HepG2 (cell line): ENCODE results near the gene BIRC2. TPM values are rescaled to one million over a fixed set of nuclear protein-coding genes. Genes with fewer than 3 reads are reported as not detected.

Source experiments
- ATAC-seq: fragments of 200-7000 bp; cut with Tn5 transposase; 3 replicates; pipeline ENCODE4 v1.9.1; 2020; ENCODE audit warnings: mild to moderate bottlenecking, moderate library complexity
- BruUV-seq: library from RNA; stranded (reverse); fragments of 400-500 nt; replicated peaks from 2 replicates; lab custom pipeline; 2021; lab: Mats Ljungman, UMichigan
- CTCF ChIA-PET: fragments of 300-600 bp; formaldehyde crosslinking; extraction: SDS; loops from one replicate; lab custom pipeline; 2021; ENCODE audit warnings: low total read pairs, inconsistent platforms, low intra/inter-chr PET ratio; lab: Yijun Ruan, JAX
- POLR2A ChIA-PET: fragments of 350-600 bp; sonication (Branson Sonifier 250); formaldehyde crosslinking; loops from one replicate; lab custom pipeline; 2020; ENCODE audit warnings: antibody characterized with exemption, inconsistent platforms; lab: Yijun Ruan, JAX
- DNase-seq: peaks from one replicate; pipeline ENCODE4 v3.0.0-alpha.2; 2015; ENCODE audit warnings: low spot score
- FAIRE-seq: peaks from 3 replicates; lab custom pipeline; 2011; peaks lifted over from hg19 to GRCh38; lab: Jason Lieb, UNC
- H2AFZ ChIP-seq: one replicate; pipeline ENCODE4 v1.6.1; 2011; ENCODE audit warnings: low read length, inconsistent platforms
- H3K27ac ChIP-seq: fragments of 300-600 bp; 3 replicates; pipeline ENCODE4 v1.8.0; 2011; ENCODE audit warnings: mixed run types, mild to moderate bottlenecking, mixed read lengths, low read length, inconsistent platforms; ENCODE audit not compliant: insufficient read depth; ENCODE audit errors: extremely low read length
- H3K27me3 ChIP-seq, 2 experiments: fragments of 200-600 bp in 1 of 2; 2 replicates in 1 of 2; 3 replicates in 1 of 2; pipeline versions ENCODE4 v1.6.0 to v1.8.0; 2011; ENCODE audit warnings: low read length in 2 of 2, mild to moderate bottlenecking in 2 of 2, moderate library complexity in 2 of 2, inconsistent platforms in 1 of 2; ENCODE audit not compliant: insufficient read depth in 2 of 2, control insufficient read depth in 1 of 2
- H3K36me3 ChIP-seq, 2 experiments: fragments of 200-600 bp in 1 of 2; replicated peaks in 1 of 2; 2 replicates in 1 of 2; 3 replicates in 1 of 2; pipeline versions ENCODE4 v1.5.1 to v1.8.0; 2011; ENCODE audit warnings: low read length in 2 of 2, inconsistent platforms in 1 of 2; ENCODE audit not compliant: insufficient read depth in 2 of 2, control insufficient read depth in 1 of 2
- H3K4me1 ChIP-seq: 2 replicates; pipeline ENCODE4 v1.5.1; 2012; ENCODE audit warnings: low read length, inconsistent platforms; ENCODE audit not compliant: insufficient read depth
- H3K4me2 ChIP-seq: 2 replicates; pipeline ENCODE4 v1.6.0; 2011; ENCODE audit warnings: low read depth, low read length, inconsistent platforms
- H3K4me3 ChIP-seq, 3 experiments: fragments of 200-600 bp in 1 of 3; sonication (generic), shearing (Covaris generic) in 1 of 3; replicated peaks in 1 of 3; 2 replicates each; pipeline ENCODE4 v1.5.1; 2011 to 2016; ENCODE audit warnings: low read length in 3 of 3, inconsistent platforms in 2 of 3, low read depth in 2 of 3, mild to moderate bottlenecking in 2 of 3, control low read depth in 1 of 3, mixed read lengths in 1 of 3; ENCODE audit not compliant: insufficient read depth in 1 of 3
- H3K79me2 ChIP-seq: one replicate; pipeline ENCODE4 v1.6.1; 2011; ENCODE audit warnings: low read length, inconsistent platforms; ENCODE audit not compliant: insufficient read depth
- H3K9ac ChIP-seq: 2 replicates; pipeline ENCODE4 v1.6.0; 2011; ENCODE audit warnings: mild to moderate bottlenecking, low read depth, low read length, inconsistent platforms; ENCODE audit not compliant: insufficient read depth
- H3K9me3 ChIP-seq: 2 replicates; pipeline ENCODE4 v1.5.1; 2012; ENCODE audit warnings: mild to moderate bottlenecking, low read length
- H4K20me1 ChIP-seq: 2 replicates; pipeline ENCODE4 v1.6.0; 2011; ENCODE audit warnings: inconsistent platforms, mild to moderate bottlenecking, low read length, moderate library complexity; ENCODE audit not compliant: insufficient read depth
- EZH2 ChIP-seq: conservative IDR thresholded peaks from 2 replicates; pipeline ENCODE4 v1.6.1; 2012; ENCODE audit warnings: mild to moderate bottlenecking, low read depth, low read length, moderate library complexity
- JUNB ChIP-seq: sonication (generic); formaldehyde crosslinking; IDR thresholded peaks from 2 replicates; pipeline ENCODE4 v1.8.0; 2022; ENCODE audit warnings: missing genetic modification reagents, mild to moderate bottlenecking, borderline replicate concordance
- MTA1 ChIP-seq: sonication (generic); formaldehyde crosslinking; IDR thresholded peaks from 2 replicates; pipeline ENCODE4 v1.4.0; 2020; ENCODE audit warnings: missing genetic modification reagents, mild to moderate bottlenecking, borderline replicate concordance
- MXD4 ChIP-seq: IDR thresholded peaks from 2 replicates; pipeline ENCODE4 v1.6.1; 2016; ENCODE audit warnings: mild to moderate bottlenecking, missing biosample characterization, missing genetic modification reagents
- SCMH1 ChIP-seq: sonication (generic); formaldehyde crosslinking; IDR thresholded peaks from 2 replicates; pipeline ENCODE4 v1.9.0; 2021; ENCODE audit warnings: missing genetic modification reagents, mild to moderate bottlenecking, borderline replicate concordance
- SMAD9 ChIP-seq: sonication (generic); formaldehyde crosslinking; IDR thresholded peaks from 2 replicates; pipeline ENCODE4 v1.5.1; 2020; ENCODE audit warnings: mild to moderate bottlenecking, missing genetic modification reagents
- SRSF9 ChIP-seq: fragments of 200-400 bp; formaldehyde crosslinking; IDR thresholded peaks from 2 replicates; pipeline ENCODE4 v1.6.1; 2018; ENCODE audit warnings: borderline replicate concordance, mild to moderate bottlenecking, low read depth, low read length; ENCODE audit not compliant: insufficient read depth, poor library complexity, severe bottlenecking
- XBP1 ChIP-seq: sonication (generic); formaldehyde crosslinking; IDR thresholded peaks from 2 replicates; pipeline ENCODE4 v1.5.0; 2020; ENCODE audit warnings: missing genetic modification reagents
- ZC3H13 ChIP-seq: sonication (generic); formaldehyde crosslinking; IDR thresholded peaks from 2 replicates; pipeline ENCODE4 v1.8.1; 2023; ENCODE audit warnings: mild to moderate bottlenecking, missing genetic modification reagents, moderate library complexity
- ZKSCAN8 ChIP-seq: IDR thresholded peaks from 2 replicates; pipeline ENCODE4 v1.6.1; 2016; ENCODE audit warnings: borderline replicate concordance, missing genetic modification reagents, missing compliant biosample characterization
- ZNF17 ChIP-seq: sonication (generic); formaldehyde crosslinking; IDR thresholded peaks from 2 replicates; pipeline ENCODE4 v1.5.0; 2020; ENCODE audit warnings: mild to moderate bottlenecking, missing genetic modification reagents
- ZNF230 ChIP-seq: sonication (generic); formaldehyde crosslinking; IDR thresholded peaks from 2 replicates; pipeline ENCODE4 v1.4.0; 2020; ENCODE audit warnings: mild to moderate bottlenecking, missing genetic modification reagents
- ZNF44 ChIP-seq: sonication (generic); formaldehyde crosslinking; IDR thresholded peaks from 2 replicates; pipeline ENCODE4 v1.5.1; 2020; ENCODE audit warnings: mild to moderate bottlenecking, missing genetic modification reagents
- ZNF670 ChIP-seq: sonication (generic); formaldehyde crosslinking; IDR thresholded peaks from 2 replicates; pipeline ENCODE4 v1.8.0; 2022; ENCODE audit warnings: mild to moderate bottlenecking, missing genetic modification reagents, borderline replicate concordance
- ZNF775 ChIP-seq: sonication (generic); formaldehyde crosslinking; IDR thresholded peaks from 2 replicates; pipeline ENCODE4 v1.4.0; 2020; ENCODE audit warnings: missing genetic modification reagents, mild to moderate bottlenecking, moderate library complexity, borderline replicate concordance
- WGBS: methylation state at CpG from one replicate; pipeline ENCODE4 v1.1.6; 2017; ENCODE audit warnings: low lambda C conversion rate; 5-methylcytosine and 5-hydroxymethylcytosine counted together
- in situ Hi-C: cut with HindIII; loops from 2 replicates; pipeline ENCODE4 v1.10.0; 2017; ENCODE audit warnings: low pct_unique_long_range_greater_than_20kb; ENCODE audit not compliant: extremely low pct_ligation_motif_present
- intact Hi-C: fragments of 100-400 bp; cut with micrococcal nuclease; formaldehyde crosslinking; loops from one replicate; pipeline ENCODE4 v1.10.0; 2022; ENCODE audit not compliant: unreplicated experiment
- polyA plus RNA-seq, 8 experiments: library from polyadenylated mRNA; depleted of rRNA in 3 of 8; stranded (reverse) in 7 of 8; unstranded in 1 of 8; fragments of >200 nt; fragmentation: Illumina TruSeq in 4 of 8; extraction: Trizol in 4 of 8; gene quantifications; 2 replicates each; pipeline versions ENCODE4 v1.2.1 to v1.2.3, GENCODE V29; 2011 to 2016; ENCODE audit warnings: low read depth in 4 of 8, missing spikeins in 1 of 8, mixed read lengths in 1 of 8; ENCODE audit not compliant: insufficient read depth in 1 of 8
- total RNA-seq, 5 experiments: library from RNA; depleted of rRNA; stranded (reverse); fragments of >200 nt; fragmentation: Illumina TruSeq; extraction: Trizol; gene quantifications; 2 replicates each; pipeline ENCODE4 v1.2.3, GENCODE V29; 2016; ENCODE audit warnings: low read depth in 1 of 5
- TF ChIP-seq, protein P1 (sequence below): sonication (generic); formaldehyde crosslinking; IDR thresholded peaks from 2 replicates; pipeline ENCODE4 v1.4.0; 2020; ENCODE audit warnings: missing genetic modification reagents, borderline replicate concordance
- TF ChIP-seq, protein P2 (sequence below): IDR thresholded peaks from 2 replicates; pipeline ENCODE4 v1.6.1; 2016; ENCODE audit warnings: missing compliant biosample characterization, missing genetic modification reagents, borderline replicate concordance
- TF ChIP-seq, protein P3 (sequence below): sonication (generic); formaldehyde crosslinking; IDR thresholded peaks from 2 replicates; pipeline ENCODE4 v1.8.1; 2022; ENCODE audit warnings: low read depth, mild to moderate bottlenecking, missing genetic modification reagents
- TF ChIP-seq, protein P4 (sequence below): sonication (generic); formaldehyde crosslinking; IDR thresholded peaks from 2 replicates; pipeline ENCODE4 v1.5.0; 2020; ENCODE audit warnings: mild to moderate bottlenecking, missing genetic modification reagents, borderline replicate concordance

The BIRC2 gene
- total and polyA plus RNA-seq, 2 of the 13 experiments (the other 11 are each of a cell fraction or from before 2014, with no cell fraction given): 61.7 to 62.2 TPM

DNA sequence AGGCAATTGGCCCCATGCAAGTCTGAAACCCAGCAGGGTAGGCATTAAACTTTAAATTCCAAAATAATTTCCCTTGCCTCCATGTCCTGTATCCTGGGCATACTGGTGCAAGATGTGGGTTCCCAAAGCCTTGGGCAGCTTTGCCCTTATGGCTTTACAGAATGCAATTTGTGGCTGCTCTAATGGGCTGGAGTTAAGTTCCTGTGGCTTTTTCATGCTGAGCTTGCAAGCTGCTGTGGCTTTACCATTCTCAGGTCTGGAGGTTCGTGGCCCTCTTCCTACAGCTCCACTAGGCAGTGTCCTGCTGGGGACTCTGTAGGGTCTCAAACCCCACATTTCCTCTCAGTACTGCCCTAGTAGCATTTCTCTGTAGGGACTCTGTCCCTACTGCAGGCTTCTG is 44.8 kb upstream of the BIRC2 start:
- FAIRE-seq: no peak
- H3K9me3 ChIP-seq: peaks cover 4% of the 10 kb centered on the region; the same call in 1 of the 2 replicates
- TF ChIP-seq SRSF9 (no peak), ZNF44 (CRISPR knock-in tag) (no peak), ZC3H13 (CRISPR knock-in tag) (no peak), ZNF17 (no peak), SCMH1 (CRISPR knock-in tag) (no peak), ZNF775 (CRISPR knock-in tag) (no peak), ZKSCAN8 (CRISPR knock-in tag) (no peak), ZNF670 (CRISPR knock-in tag) (no peak), JUNB (CRISPR knock-in tag) (no peak), ZNF230 (CRISPR knock-in tag) (no peak), SMAD9 (CRISPR knock-in tag) (no peak), XBP1 (CRISPR knock-in tag) (no peak), MXD4 (CRISPR knock-in tag) (no peak), MTA1 (CRISPR knock-in tag) (no peak), EZH2 (no peak)
- TF ChIP-seq, protein P1, sequence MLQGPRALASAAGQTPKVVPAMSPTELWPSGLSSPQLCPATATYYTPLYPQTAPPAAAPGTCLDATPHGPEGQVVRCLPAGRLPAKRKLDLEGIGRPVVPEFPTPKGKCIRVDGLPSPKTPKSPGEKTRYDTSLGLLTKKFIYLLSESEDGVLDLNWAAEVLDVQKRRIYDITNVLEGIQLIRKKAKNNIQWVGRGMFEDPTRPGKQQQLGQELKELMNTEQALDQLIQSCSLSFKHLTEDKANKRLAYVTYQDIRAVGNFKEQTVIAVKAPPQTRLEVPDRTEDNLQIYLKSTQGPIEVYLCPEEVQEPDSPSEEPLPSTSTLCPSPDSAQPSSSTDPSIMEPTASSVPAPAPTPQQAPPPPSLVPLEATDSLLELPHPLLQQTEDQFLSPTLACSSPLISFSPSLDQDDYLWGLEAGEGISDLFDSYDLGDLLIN (CRISPR knock-in tag): no peak
- TF ChIP-seq, protein P2, sequence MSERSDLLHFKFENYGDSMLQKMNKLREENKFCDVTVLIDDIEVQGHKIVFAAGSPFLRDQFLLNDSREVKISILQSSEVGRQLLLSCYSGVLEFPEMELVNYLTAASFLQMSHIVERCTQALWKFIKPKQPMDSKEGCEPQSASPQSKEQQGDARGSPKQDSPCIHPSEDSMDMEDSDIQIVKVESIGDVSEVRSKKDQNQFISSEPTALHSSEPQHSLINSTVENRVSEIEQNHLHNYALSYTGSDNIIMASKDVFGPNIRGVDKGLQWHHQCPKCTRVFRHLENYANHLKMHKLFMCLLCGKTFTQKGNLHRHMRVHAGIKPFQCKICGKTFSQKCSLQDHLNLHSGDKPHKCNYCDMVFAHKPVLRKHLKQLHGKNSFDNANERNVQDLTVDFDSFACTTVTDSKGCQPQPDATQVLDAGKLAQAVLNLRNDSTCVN: no peak
- TF ChIP-seq, protein P3, sequence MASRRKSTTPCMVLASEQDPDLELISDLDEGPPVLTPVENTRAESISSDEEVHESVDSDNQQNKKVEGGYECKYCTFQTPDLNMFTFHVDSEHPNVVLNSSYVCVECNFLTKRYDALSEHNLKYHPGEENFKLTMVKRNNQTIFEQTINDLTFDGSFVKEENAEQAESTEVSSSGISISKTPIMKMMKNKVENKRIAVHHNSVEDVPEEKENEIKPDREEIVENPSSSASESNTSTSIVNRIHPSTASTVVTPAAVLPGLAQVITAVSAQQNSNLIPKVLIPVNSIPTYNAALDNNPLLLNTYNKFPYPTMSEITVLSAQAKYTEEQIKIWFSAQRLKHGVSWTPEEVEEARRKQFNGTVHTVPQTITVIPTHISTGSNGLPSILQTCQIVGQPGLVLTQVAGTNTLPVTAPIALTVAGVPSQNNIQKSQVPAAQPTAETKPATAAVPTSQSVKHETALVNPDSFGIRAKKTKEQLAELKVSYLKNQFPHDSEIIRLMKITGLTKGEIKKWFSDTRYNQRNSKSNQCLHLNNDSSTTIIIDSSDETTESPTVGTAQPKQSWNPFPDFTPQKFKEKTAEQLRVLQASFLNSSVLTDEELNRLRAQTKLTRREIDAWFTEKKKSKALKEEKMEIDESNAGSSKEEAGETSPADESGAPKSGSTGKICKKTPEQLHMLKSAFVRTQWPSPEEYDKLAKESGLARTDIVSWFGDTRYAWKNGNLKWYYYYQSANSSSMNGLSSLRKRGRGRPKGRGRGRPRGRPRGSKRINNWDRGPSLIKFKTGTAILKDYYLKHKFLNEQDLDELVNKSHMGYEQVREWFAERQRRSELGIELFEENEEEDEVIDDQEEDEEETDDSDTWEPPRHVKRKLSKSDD (CRISPR knock-in tag): no peak
- TF ChIP-seq, protein P4, sequence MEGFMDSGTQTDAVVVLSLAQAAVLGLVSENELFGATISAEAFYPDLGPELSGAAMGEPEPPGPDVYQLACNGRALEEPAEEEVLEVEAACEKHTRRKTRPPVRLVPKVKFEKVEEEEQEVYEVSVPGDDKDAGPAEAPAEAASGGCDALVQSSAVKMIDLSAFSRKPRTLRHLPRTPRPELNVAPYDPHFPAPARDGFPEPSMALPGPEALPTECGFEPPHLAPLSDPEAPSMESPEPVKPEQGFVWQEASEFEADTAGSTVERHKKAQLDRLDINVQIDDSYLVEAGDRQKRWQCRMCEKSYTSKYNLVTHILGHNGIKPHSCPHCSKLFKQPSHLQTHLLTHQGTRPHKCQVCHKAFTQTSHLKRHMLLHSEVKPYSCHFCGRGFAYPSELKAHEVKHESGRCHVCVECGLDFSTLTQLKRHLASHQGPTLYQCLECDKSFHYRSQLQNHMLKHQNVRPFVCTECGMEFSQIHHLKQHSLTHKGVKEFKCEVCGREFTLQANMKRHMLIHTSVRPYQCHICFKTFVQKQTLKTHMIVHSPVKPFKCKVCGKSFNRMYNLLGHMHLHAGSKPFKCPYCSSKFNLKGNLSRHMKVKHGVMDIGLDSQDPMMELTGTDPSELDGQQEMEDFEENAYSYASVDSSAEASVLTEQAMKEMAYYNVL (CRISPR knock-in tag): no peak

More for the DNA sequence above, 44.8 kb upstream of the BIRC2 start:
- no peak overlapping the region for H2AFZ ChIP-seq
- in situ Hi-C loops: no loop called here
- WGBS: 0% methylated on average over 1 of the region's 1 CpG
- ChIA-PET POLR2A (no interaction called here), CTCF (no interaction called here)
- no peak overlapping the region for H3K4me2 ChIP-seq
- no peaks in the 10 kb centered on the region for H3K36me3 ChIP-seq
- no peaks in the 10 kb centered on the region for H3K79me2 ChIP-seq
- intact Hi-C loops: no loop called here
- DNase-seq (no peak), ATAC-seq (no peak)
- no peaks in the 10 kb centered on the region for H4K20me1 ChIP-seq
- no peak overlapping the region for H3K4me3 ChIP-seq
- H3K4me1 ChIP-seq: peaks cover 37% of the 10 kb centered on the region
- H3K27ac ChIP-seq: no peak overlapping the region
- H3K9ac ChIP-seq: no peak overlapping the region
- H3K27me3 ChIP-seq: no peaks in the 10 kb centered on the region; a peak in 1 of 5 replicates
- BruUV-seq: no TSS peak
